Mesenteric fat pad (tissue), 1 donor: ENCODE results near the gene CYBB. TPM values are rescaled to one million over a fixed set of nuclear protein-coding genes. Genes with fewer than 3 reads are reported as not detected.
A peak's percentile ranks its signal among the peaks of the same experiment; 100 is the strongest.

Source experiments
- DNase-seq: peaks from one replicate; pipeline ENCODE4 v3.0.0-alpha.2; 2020; ENCODE audit warnings: low spot score
- total RNA-seq: library from RNA; stranded (reverse); fragmentation: NEBNext Ultra II Directional; extraction: Animal tissue kit (Norgen Biotek cat#: 25700); gene quantifications from one replicate; pipeline ENCODE4 v1.2.1, GENCODE V29; 2021
- donor health status: DM: yes; HTN: yes; CAD: no.

Gene CYBB
- total RNA-seq, 1 donor from 2014 or later = 77.0 TPM

- DNase-seq = no peak
These were observed 55.1 kb downstream of the CYBB start for GRCh38 chrX:37834937-37835336.

- DNase-seq = no peak
These were observed 61.1 kb downstream of the CYBB start for GRCh38 chrX:37840931-37841330.

GRCh38 chrX:37844622-37845021 is 64.8 kb downstream of the CYBB start:
- DNase-seq = no peak

GRCh38 chrX:37846141-37846540 is 66.3 kb downstream of the CYBB start:
- no peak for DNase-seq

- no peak for DNase-seq
These were observed 66.7 kb downstream of the CYBB start for GRCh38 chrX:37846558-37846933.

- DNase-seq = peak; percentile 92
These were observed 67.3 kb downstream of the CYBB start, which contains the start of gene DYNLT3 for GRCh38 chrX:37846934-37847732. DYNLT3 (minus strand) TSS chrX:37847571; CDS start chrX:37847510, 61 bp downstream.

- DNase-seq = no peak
These were observed 67.9 kb downstream of the CYBB start for GRCh38 chrX:37847733-37848197.

- DNase-seq = no peak
These were observed 74.3 kb downstream of the CYBB start for GRCh38 chrX:37854148-37854547.

- DNase-seq = no peak
These were observed 74.9 kb downstream of the CYBB start for GRCh38 chrX:37854748-37855147.

GRCh38 chrX:37860721-37861120 is 80.9 kb downstream of the CYBB start:
- no peak for DNase-seq

GRCh38 chrX:37862851-37863250 is 83.0 kb downstream of the CYBB start:
- no peak for DNase-seq

Other genes with a start within 250 kb of the CYBB start
- gene LANCL3, start 208.4 kb upstream of the CYBB start, total RNA-seq = 0.35 TPM
- 0.13 TPM for gene XK, start 94.3 kb upstream of the CYBB start, total RNA-seq
- 30.0 TPM for gene DYNLT3, start 67.5 kb downstream of the CYBB start, total RNA-seq
- 0.06 TPM for gene SYTL5, start 226.5 kb downstream of the CYBB start, total RNA-seq